SU-DHL-6 (cell line): ENCODE data around the gene MAN1A2.

Source experiments
- H2AFZ ChIP-seq: fragments of 200-600 bp; sonication (generic); 2 replicates; pipeline ENCODE4 v1.6.1; 2014; ENCODE audit warnings: low read depth, mild to moderate bottlenecking, moderate library complexity, mixed read lengths, antibody characterized with exemption, low read length; ENCODE audit not compliant: severe bottlenecking
- H3F3A ChIP-seq: fragments of 200-600 bp; shearing (Covaris generic); 2 replicates; pipeline ENCODE4 v1.6.0; 2016; ENCODE audit warnings: antibody characterized with exemption, mild to moderate bottlenecking; ENCODE audit not compliant: insufficient read depth
- H3K27ac ChIP-seq: fragments of 200-600 bp; sonication (generic); 2 replicates; pipeline ENCODE4 v1.5.1; 2016; ENCODE audit warnings: low read depth, mild to moderate bottlenecking, low read length, moderate library complexity, mixed read lengths
- H3K27me3 ChIP-seq: fragments of 200-600 bp; sonication (generic), shearing (Covaris generic); 2 replicates; pipeline ENCODE4 v1.6.0; 2014; ENCODE audit warnings: mild to moderate bottlenecking, low read length
- H3K36me3 ChIP-seq: fragments of 200-600 bp; sonication (generic); 2 replicates; pipeline ENCODE4 v1.6.1; 2014; ENCODE audit warnings: mild to moderate bottlenecking, low read length, mixed read lengths
- H3K4me2 ChIP-seq: fragments of 300-600, 200-600 bp; shearing (Covaris generic), sonication (generic); 2 replicates; pipeline ENCODE4 v1.6.0; 2014; ENCODE audit warnings: low read length, low read depth, mild to moderate bottlenecking; ENCODE audit not compliant: poor library complexity, severe bottlenecking
- H3K4me3 ChIP-seq: fragments of 200-600 bp; sonication (generic); 2 replicates; pipeline ENCODE4 v1.5.1; 2014; ENCODE audit warnings: antibody characterized with exemption, low read length, mild to moderate bottlenecking, mixed read lengths; ENCODE audit not compliant: insufficient read depth, poor library complexity, severe bottlenecking
- H3K79me2 ChIP-seq: fragments of 200-600 bp; sonication (generic); 2 replicates; pipeline ENCODE4 v1.6.1; 2014; ENCODE audit warnings: mild to moderate bottlenecking, low read length, moderate library complexity; ENCODE audit not compliant: insufficient read depth
- H3K9ac ChIP-seq: fragments of 200-600 bp; sonication (generic); 2 replicates; pipeline ENCODE4 v1.7.0; 2014; ENCODE audit warnings: mild to moderate bottlenecking, low read length
- H3K9me2 ChIP-seq: fragments of 200-600 bp; sonication (generic); replicated peaks from 2 replicates; pipeline ENCODE4 v1.6.1; 2014; ENCODE audit warnings: low read length; ENCODE audit not compliant: insufficient read depth
- H3K9me3 ChIP-seq: fragments of 200-600 bp; sonication (generic); 2 replicates; pipeline ENCODE4 v1.6.1; 2014; ENCODE audit warnings: low read length, mixed read lengths; ENCODE audit not compliant: insufficient read depth
- H4K20me1 ChIP-seq: fragments of 200-600 bp; sonication (generic); 2 replicates; pipeline ENCODE4 v1.6.1; 2014; ENCODE audit warnings: low read depth, mild to moderate bottlenecking, antibody characterized with exemption, low read length, moderate library complexity, mixed read lengths
- EZH2phosphoT487 ChIP-seq: fragments of 200-600 bp; sonication (generic), shearing (Covaris generic); conservative IDR thresholded peaks from 2 replicates; pipeline ENCODE4 v1.6.1; 2018; ENCODE audit warnings: mild to moderate bottlenecking, antibody characterized with exemption, low read length, moderate library complexity, mixed read lengths
- TF ChIP-seq, protein P1 (sequence below): fragments of 200-600 bp; sonication (generic); IDR thresholded peaks from one replicate; pipeline ENCODE4 v1.5.1; 2017; ENCODE audit warnings: antibody characterized with exemption, mild to moderate bottlenecking, low read length, moderate library complexity; ENCODE audit not compliant: insufficient read depth, poor library complexity, severe bottlenecking

The MAN1A2 gene

DNA sequence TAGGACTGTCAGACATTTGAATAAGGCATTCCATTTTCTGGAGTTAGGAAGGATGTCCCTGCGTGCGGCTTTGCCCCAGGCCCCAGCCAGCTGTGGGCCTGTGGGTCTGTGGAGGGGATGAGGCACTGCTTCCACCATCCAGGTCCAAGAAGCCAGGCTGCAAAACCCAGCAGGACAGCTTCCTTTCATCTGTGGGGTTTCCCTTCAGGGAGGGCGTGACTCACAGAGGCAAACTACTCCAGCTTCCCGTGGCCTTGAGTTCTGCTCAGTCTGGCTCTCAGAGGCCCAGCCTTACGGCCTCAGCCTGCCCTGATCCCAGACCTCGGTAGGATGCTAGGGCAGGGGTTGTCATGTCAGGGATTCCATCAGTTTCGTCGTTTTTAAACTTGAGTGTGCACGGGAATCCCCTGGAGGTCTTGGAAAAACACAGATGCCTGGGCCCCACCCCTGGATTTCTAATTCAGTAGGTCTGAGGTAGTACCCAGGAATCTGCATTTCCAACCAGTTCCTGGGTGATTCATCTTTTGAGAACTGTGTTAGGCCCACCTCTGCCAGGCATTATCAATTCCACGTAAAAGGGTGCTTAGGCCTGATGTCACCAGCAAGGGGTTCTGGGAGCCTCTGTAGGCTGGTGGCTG lies 206.3 kb downstream of the MAN1A2 start:
- Histone ChIP-seq H3K4me3 (no peak overlapping the region), H3K9me3 (no peaks in the 10 kb centered on the region), H3K9ac (no peak overlapping the region), H3K27me3 (no peaks in the 10 kb centered on the region), H4K20me1 (no peaks in the 10 kb centered on the region), H3K27ac (no peak overlapping the region), H3K36me3 (no peaks in the 10 kb centered on the region), H2AFZ (no peak overlapping the region), H3F3A (no peaks in the 10 kb centered on the region), H3K4me2 (no peak overlapping the region), H3K79me2 (no peaks in the 10 kb centered on the region), H3K9me2 (no peaks in the 10 kb centered on the region)
- no peak for TF ChIP-seq EZH2phosphoT487
- TF ChIP-seq, protein P1, sequence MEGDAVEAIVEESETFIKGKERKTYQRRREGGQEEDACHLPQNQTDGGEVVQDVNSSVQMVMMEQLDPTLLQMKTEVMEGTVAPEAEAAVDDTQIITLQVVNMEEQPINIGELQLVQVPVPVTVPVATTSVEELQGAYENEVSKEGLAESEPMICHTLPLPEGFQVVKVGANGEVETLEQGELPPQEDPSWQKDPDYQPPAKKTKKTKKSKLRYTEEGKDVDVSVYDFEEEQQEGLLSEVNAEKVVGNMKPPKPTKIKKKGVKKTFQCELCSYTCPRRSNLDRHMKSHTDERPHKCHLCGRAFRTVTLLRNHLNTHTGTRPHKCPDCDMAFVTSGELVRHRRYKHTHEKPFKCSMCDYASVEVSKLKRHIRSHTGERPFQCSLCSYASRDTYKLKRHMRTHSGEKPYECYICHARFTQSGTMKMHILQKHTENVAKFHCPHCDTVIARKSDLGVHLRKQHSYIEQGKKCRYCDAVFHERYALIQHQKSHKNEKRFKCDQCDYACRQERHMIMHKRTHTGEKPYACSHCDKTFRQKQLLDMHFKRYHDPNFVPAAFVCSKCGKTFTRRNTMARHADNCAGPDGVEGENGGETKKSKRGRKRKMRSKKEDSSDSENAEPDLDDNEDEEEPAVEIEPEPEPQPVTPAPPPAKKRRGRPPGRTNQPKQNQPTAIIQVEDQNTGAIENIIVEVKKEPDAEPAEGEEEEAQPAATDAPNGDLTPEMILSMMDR = no peak

DNA sequence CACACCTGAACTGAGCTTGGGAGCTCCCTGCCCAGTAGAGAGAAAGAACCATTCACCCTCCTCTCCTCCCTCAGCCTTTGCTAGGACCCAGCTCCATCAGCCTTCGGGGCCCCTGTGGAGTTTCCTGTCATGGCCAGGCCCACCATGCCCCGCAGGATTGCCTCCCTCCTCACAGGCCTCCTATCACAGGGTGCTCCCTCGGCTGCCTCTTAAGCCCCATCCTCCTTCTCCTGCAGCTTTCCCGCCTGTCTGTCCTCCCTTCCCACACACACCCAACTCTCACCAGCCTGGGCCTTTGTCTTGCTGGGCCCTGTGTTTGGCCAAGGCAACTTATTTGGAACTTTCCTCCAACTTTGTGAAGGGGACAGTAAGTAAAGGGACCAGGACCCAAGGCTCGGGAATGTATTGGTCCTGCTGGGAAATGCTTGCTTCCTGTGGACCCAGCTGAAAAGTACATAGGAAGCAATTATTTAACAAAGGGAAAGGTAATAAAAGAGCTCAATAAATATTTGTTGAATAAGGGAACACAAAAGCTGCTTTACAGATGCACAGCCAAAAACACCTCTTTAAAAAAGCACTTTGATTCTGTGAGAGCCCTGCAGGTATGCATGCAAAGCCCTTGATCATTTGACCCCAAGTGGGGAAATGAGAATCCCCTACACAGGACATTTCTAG lies 207.0 kb downstream of the MAN1A2 start:
- H4K20me1 ChIP-seq = no peaks in the 10 kb centered on the region
- no peak overlapping the region for H3K4me2 ChIP-seq
- H3K9me2 ChIP-seq = no peaks in the 10 kb centered on the region
- H3K36me3 ChIP-seq = no peaks in the 10 kb centered on the region
- no peaks in the 10 kb centered on the region for H3K79me2 ChIP-seq
- no peak overlapping the region for H3K27ac ChIP-seq
- H3F3A ChIP-seq = no peaks in the 10 kb centered on the region
- H2AFZ ChIP-seq = no peak overlapping the region
- H3K4me3 ChIP-seq = no peak overlapping the region
- H3K9me3 ChIP-seq = no peaks in the 10 kb centered on the region
- TF ChIP-seq EZH2phosphoT487 = no peak
- TF ChIP-seq, protein P1 = no peak
- H3K27me3 ChIP-seq = no peaks in the 10 kb centered on the region
- no peak overlapping the region for H3K9ac ChIP-seq

DNA sequence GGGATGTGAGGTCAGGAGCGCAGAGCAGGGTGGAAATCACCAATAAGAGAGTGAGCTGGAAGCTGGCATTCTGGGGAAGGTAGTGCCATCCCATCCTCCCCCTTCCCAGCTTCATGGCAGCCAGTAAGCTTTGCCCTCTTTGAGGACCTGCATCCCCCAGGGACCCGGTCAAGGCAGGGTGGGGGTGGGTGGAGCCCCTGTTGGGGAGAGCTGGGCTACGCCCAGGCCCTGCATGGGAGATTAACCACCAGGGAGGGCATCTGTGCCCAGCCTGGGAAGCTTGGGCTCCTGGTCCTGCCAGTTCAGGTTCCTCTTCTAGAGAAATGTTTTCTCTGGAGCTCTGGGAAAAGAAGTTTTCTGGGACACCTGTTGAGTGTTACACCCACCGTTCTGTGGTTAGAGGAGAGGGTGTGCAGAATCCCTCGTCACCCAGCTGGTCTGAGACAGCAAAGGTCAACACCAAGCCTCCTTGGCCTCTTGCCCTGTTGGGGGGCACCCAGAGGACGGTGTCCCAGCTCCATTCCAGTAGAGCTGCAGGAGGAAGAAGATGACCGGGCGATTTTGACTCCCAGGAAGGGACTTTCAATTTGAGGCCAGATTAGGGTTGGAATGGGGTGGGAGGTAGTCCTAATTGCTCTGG lies 208.5 kb downstream of the MAN1A2 start:
- Histone ChIP-seq H2AFZ (no peak overlapping the region), H3F3A (no peaks in the 10 kb centered on the region), H3K27me3 (no peaks in the 10 kb centered on the region), H3K4me2 (no peak overlapping the region), H3K79me2 (no peaks in the 10 kb centered on the region), H3K9me3 (no peaks in the 10 kb centered on the region), H3K9ac (no peak overlapping the region), H3K4me3 (no peak overlapping the region), H3K27ac (no peak overlapping the region), H3K36me3 (no peaks in the 10 kb centered on the region), H4K20me1 (no peaks in the 10 kb centered on the region), H3K9me2 (no peaks in the 10 kb centered on the region)
- no peak for TF ChIP-seq EZH2phosphoT487
- TF ChIP-seq, protein P1 = no peak
